Activated T-helper 1 cell treated with anti-CD3 and anti-CD28 coated beads, Interleukin-12 subunit alpha, Interleukin-12 subunit beta, Interleukin-2, Interleukin-4 antibody, amounts not matched to agents 30 ng/mL and 10 ng/mL and 1 ng/mL, durations not matched to agents 14 hours and 24 hours and 36 hours (primary cell): Measurements from ENCODE around the gene C11orf54. TPM values are rescaled to one million over a fixed set of nuclear protein-coding genes. Genes with fewer than 3 reads are reported as not detected.

Experiments used
- DNase-seq: peaks from one replicate; pipeline ENCODE4 v3.0.0; 2021; ENCODE audit warnings: low spot score
- H3K27ac Mint-ChIP-seq: one replicate; pipeline ENCODE4 v1.8.0; 2021; ENCODE audit warnings: mild to moderate bottlenecking, mixed read lengths
- H3K27me3 Mint-ChIP-seq: one replicate; pipeline ENCODE4 v1.8.0; 2022; ENCODE audit warnings: mild to moderate bottlenecking, moderate library complexity, mixed read lengths; ENCODE audit not compliant: insufficient read depth
- H3K36me3 Mint-ChIP-seq: one replicate; pipeline ENCODE4 v1.8.0; 2021; ENCODE audit warnings: low read depth, mixed read lengths
- H3K4me1 Mint-ChIP-seq: one replicate; pipeline ENCODE4 v1.8.0; 2021; ENCODE audit warnings: low read depth, mixed read lengths
- H3K4me3 Mint-ChIP-seq: one replicate; pipeline ENCODE4 v1.8.0; 2021; ENCODE audit warnings: mild to moderate bottlenecking, moderate library complexity, mixed read lengths
- H3K9me3 Mint-ChIP-seq: one replicate; pipeline ENCODE4 v1.8.0; 2021; ENCODE audit warnings: mixed read lengths
- intact Hi-C: fragments of 100-400 bp; cut with micrococcal nuclease; formaldehyde crosslinking; loops from one replicate; pipeline ENCODE4 v1.15.1; 2024
- total RNA-seq: library from RNA; stranded (reverse); gene quantifications from 2 replicates; pipeline ENCODE4 v1.2.3, GENCODE V29; 2022

C11orf54 gene
- total RNA-seq, 1 donor from 2014 or later = 19.3 TPM

DNA sequence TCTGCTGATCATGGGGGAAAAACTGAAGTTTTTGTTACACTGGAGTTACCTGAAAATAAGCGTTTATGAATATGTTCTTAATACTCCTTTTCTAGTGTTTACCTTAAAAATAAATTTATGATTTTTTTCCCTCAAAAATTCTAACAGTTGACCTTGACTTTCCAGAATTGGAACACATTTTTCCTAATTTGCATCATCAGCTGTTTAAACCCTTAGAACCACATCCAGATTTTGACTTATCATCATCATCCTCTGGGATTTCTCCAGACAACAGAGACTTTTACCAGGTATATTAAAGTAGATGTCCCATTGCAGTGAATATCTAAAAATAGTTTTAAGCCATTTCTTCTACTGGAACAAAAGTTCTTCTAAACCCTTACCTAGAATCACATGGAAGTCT, 17.4 kb upstream of the C11orf54 start:
- no peaks in the 10 kb centered on the region for H3K9me3 Mint-ChIP-seq
- peaks cover 33% of the 10 kb centered on the region for H3K4me1 Mint-ChIP-seq
- no peak for DNase-seq
- H3K4me3 Mint-ChIP-seq = no peak overlapping the region
- H3K36me3 Mint-ChIP-seq = peaks cover 40% of the 10 kb centered on the region
- intact Hi-C loops = loop anchor here (10.0 kb wide), 1 partner anchor 489 kb away; no protein-coding TSS in a partner anchor
- H3K27ac Mint-ChIP-seq = no peak overlapping the region
- H3K27me3 Mint-ChIP-seq = no peaks in the 10 kb centered on the region

DNA sequence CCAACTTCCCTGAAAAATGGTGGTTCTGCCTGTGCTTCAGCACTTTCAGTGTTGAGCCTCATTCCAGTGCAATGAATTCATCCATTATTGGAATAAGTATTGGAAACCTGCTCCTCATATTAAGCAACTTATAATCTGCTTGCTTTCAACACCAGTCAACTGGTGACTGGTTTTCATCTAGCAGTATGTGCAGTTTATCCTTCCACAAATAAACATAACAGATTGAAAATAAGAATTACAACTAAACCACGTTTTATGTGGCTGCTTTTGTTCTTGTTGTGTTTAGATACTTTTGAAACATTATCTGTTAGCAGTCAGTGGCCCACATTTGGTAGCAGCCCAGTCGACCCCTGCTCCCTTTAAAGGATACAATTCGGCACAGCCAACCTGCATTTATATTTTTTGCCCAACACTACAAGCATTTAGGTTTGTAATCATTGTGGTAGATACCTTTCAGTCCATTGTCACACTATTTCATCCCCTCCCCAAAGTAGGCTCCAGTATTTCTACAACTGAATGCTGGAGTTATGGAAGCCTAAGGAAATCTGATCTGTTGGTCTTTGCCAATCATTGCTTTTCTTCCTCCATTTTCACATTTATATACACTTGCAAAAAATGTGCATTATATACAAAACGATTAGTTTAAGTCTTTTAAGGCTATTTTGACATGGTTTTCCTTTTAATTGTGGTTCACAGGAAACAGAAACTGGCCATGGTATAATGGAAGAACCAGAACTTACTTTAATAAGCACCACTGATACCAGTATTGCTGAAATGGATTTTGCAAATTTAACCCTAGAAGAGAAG, 13.3 kb upstream of the C11orf54 start:
- H3K36me3 Mint-ChIP-seq = peaks cover 53% of the 10 kb centered on the region
- H3K27me3 Mint-ChIP-seq = no peaks in the 10 kb centered on the region
- no peak for DNase-seq
- intact Hi-C loops = loop anchor here (10.0 kb wide), 1 partner anchor 493 kb away; no protein-coding TSS in a partner anchor
- H3K27ac Mint-ChIP-seq = peak overlapping the region; percentile 25
- H3K9me3 Mint-ChIP-seq = no peaks in the 10 kb centered on the region
- no peak overlapping the region for H3K4me3 Mint-ChIP-seq
- H3K4me1 Mint-ChIP-seq = peaks cover 42% of the 10 kb centered on the region

DNA sequence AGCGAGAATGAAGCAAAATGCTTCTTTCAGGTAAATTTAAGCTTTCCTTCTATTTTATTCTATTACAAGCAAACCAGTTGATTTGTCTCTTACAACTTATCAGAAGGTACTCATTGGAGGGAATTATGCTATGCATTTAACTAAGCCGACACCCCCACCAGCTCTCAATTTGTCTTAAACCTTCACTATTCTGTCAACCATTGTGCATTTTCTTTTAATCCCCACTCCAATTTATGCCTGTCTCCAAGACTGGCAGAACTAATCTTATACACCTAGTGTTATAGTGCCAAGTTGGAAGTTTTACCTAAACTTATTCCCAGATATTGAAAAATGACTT, 12.7 kb upstream of the C11orf54 start:
- H3K4me3 Mint-ChIP-seq = no peak overlapping the region
- peaks cover 48% of the 10 kb centered on the region for H3K4me1 Mint-ChIP-seq
- intact Hi-C loops = loop anchor here (10.0 kb wide), 1 partner anchor 494 kb away; no protein-coding TSS in a partner anchor
- H3K27ac Mint-ChIP-seq = peak overlapping the region; percentile 28
- H3K36me3 Mint-ChIP-seq = peaks cover 58% of the 10 kb centered on the region
- no peaks in the 10 kb centered on the region for H3K27me3 Mint-ChIP-seq
- H3K9me3 Mint-ChIP-seq = no peaks in the 10 kb centered on the region
- no peak for DNase-seq

DNA sequence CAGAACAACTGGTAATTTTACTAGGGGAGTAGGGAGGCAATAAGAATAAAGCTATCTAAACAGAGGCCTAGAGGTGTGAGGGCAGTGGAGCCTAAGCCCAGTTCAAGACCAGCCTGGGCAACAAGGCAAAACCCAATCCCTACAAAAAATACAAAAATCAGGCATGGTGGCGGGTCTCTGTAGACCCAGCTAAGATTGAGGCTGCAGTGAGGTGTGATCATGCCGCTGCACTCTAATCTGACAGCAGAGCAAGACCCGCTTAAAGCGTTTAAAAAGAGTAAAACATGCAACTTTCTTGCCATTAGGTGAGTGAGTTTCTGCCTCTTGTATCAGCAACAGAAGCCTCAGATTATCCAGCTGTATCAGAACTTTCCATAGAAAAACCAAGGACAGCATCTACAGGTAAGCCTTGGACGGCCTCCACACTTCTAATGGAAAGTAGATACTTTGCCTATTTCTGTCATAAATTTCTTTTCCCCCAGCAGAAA, 12.3 kb upstream of the C11orf54 start:
- Mint-ChIP-seq H3K27me3 (no peaks in the 10 kb centered on the region), H3K4me1 (peaks cover 49% of the 10 kb centered on the region), H3K4me3 (no peak overlapping the region), H3K36me3 (peaks cover 61% of the 10 kb centered on the region), H3K9me3 (no peaks in the 10 kb centered on the region), H3K27ac (peak overlapping the region; percentile 28)
- DNase-seq = no peak
- intact Hi-C loops = loop anchor here (10.0 kb wide), 1 partner anchor 494 kb away; no protein-coding TSS in a partner anchor

DNA sequence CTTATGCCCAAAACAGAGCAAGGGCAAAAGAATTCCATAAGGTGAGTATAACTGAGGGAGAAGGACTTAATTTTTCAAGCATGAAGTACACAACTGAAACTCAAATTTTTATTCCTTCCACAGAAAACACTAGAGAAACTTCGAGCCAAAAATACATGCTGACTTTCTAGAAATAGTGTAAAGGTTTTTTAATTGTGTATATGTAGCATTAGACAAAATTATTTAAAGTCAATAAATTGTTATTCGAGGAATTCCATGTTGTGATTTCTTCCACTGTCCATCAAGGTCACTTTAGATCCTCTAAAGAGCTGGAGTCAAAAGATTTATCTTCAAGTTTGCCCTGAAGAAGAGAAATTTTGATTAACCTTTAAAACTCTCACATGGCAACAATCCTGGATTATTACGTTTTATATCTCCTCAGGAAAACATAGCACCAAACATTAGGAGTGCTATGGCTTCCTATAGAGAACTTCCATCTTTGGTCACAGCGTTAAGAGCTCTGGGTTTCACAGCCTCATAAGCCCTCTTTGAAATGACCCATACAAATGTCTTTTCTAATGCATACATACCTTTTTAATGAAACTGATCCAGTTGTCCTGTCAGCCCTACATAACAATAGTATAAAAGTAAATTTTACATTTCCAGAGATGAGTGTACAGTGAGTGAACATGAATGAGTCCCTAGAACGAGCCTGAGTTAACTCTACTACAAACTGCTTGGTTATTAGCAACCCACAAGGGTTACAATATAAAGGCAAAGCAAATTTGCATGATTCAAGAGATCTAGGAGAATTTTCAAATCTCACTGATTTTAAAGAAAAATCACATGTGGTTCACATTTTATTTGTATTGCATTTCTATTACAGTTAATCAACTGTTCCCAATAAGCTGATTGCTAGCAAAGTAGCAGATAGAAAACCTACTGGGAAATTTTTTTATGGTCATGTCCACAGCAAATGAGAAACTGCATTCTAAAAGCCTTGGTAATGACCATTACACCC, 11.1 kb upstream of the C11orf54 start:
- Mint-ChIP-seq H3K4me1 (peaks cover 60% of the 10 kb centered on the region), H3K27ac (no peak overlapping the region), H3K27me3 (no peaks in the 10 kb centered on the region), H3K4me3 (no peak overlapping the region), H3K36me3 (peaks cover 68% of the 10 kb centered on the region), H3K9me3 (no peaks in the 10 kb centered on the region)
- DNase-seq = no peak
- intact Hi-C loops = loop anchor here (1.0 to 5.0 kb wide), 2 partner anchors 8 to 33 kb away; no protein-coding TSS in a partner anchor

DNA sequence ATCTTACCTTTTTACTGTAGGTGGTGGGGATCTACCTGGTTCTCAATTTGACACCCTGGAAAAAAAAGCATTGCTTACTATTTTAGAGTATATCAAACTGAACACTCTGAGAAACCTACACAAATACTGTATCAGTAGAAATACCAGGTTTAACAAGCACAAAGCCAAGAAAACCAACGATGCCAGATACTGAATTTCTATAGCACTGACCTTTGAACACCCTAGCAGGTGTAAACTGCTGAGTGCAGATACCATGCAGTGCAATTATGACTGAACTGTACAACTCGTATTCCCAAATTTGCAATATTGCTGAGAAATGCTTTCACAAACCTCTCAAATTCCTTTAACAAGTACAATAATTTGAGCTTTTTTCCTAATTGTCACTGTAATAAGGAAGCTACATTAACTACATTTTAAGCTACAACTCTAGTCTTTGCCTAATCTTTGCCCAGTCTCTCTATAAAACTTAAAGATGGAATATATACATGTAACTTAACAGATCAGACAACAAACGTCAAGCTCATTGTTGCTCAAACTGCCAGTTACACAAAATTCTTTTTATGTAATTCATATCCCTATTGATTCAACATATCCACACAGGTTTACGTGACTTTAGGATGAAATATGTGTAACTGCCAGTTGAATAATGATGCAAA, 9.1 kb upstream of the C11orf54 start:
- no peak overlapping the region for H3K27ac Mint-ChIP-seq
- no peaks in the 10 kb centered on the region for H3K9me3 Mint-ChIP-seq
- intact Hi-C loops = loop anchor here (5.0 kb wide), 1 partner anchor 35 kb away; no protein-coding TSS in a partner anchor
- DNase-seq = no peak
- H3K4me1 Mint-ChIP-seq = peaks cover 68% of the 10 kb centered on the region
- no peak overlapping the region for H3K4me3 Mint-ChIP-seq
- H3K27me3 Mint-ChIP-seq = no peaks in the 10 kb centered on the region
- H3K36me3 Mint-ChIP-seq = peaks cover 75% of the 10 kb centered on the region

DNA sequence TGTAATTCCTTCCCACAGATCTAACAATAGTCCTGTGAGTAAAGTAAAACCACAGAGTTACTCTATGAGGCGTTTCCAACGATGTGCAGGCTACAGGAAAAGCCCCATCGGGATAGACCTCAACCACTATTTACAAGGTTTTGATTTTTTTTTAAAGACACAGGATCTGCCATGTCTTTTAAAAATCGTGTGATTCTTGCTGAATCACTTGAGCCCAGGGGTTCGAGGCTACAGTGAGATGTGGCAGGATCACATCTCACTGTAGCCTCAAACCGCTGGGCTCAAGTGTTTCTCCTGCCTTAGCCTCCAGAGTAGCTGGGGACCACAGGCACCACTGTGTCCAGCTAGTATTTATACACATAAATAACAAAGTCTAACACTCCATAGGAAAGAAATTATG, 8.0 kb upstream of the C11orf54 start:
- Mint-ChIP-seq H3K4me1 (peaks cover 72% of the 10 kb centered on the region), H3K27ac (no peak overlapping the region), H3K27me3 (no peaks in the 10 kb centered on the region), H3K36me3 (peaks cover 79% of the 10 kb centered on the region), H3K4me3 (no peak overlapping the region), H3K9me3 (no peaks in the 10 kb centered on the region)
- intact Hi-C loops = loop anchor here (5.0 kb wide), 1 partner anchor 36 kb away; no protein-coding TSS in a partner anchor
- no peak for DNase-seq

DNA sequence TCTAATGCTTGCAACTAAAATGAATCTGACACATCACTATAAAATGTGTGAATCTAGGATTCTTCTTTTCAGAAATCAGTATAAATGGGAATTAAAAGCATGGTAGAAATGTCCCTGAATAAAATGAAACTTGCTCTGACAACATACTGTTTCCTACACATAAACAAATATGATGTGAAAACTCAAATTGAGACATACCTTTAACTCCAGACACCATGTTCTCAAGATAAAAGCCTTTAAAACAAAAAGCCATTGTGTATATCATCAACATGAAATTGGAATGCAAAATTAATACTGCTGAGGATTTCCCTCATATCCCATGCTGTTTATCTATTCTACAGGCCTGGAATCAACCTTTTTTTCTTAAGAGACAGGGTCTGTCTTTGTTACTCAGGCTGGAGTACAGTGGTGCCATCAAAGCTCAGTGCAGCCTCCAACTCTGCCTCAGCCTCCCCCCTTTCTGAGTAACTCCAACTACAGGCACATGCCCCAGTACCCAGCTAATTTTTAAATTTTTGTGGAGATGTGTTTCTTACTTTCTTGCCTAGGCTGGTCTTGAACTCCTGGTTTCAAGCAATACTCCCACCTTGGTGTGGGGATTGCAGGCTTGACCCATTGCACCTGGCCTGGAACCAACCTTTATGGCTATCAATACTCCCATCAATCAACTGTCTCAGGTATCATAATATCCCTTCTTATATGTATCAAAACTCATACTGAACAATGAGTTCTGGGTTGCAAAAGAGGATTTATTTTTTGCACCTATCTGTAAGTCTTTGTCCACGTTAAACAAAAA, 6.8 kb upstream of the C11orf54 start:
- intact Hi-C loops = loop anchor here (5.0 kb wide), 1 partner anchor 37 kb away; no protein-coding TSS in a partner anchor
- Mint-ChIP-seq H3K27me3 (no peaks in the 10 kb centered on the region), H3K9me3 (no peaks in the 10 kb centered on the region), H3K4me3 (peak overlapping the region; percentile 59), H3K27ac (no peak overlapping the region), H3K4me1 (peaks cover 79% of the 10 kb centered on the region), H3K36me3 (peaks cover 85% of the 10 kb centered on the region)
- no peak for DNase-seq

DNA sequence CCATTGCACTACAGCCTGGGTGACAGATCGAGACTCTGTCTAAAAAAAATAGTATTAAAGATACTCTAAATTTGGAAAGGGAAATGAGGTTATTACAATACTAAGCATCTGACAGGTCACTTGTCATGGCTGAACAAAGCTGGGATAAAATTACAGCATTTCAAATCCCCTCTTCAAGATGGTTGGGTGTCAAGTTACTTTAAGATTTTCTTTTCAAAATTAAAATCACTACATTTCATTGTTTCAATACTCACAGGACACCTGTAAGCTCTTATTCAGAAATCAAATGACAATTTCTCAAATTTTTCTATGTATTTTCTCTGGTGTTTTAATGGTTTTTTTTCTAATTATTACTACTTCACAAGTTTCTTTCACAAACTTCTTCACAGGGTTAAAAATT, 5.8 kb upstream of the C11orf54 start:
- no peak for DNase-seq
- Mint-ChIP-seq H3K4me3 (peak overlapping the region; percentile 67), H3K27ac (no peak overlapping the region), H3K9me3 (no peaks in the 10 kb centered on the region), H3K27me3 (no peaks in the 10 kb centered on the region), H3K36me3 (peaks cover 84% of the 10 kb centered on the region), H3K4me1 (peaks cover 77% of the 10 kb centered on the region)
- intact Hi-C loops = no loop called here

DNA sequence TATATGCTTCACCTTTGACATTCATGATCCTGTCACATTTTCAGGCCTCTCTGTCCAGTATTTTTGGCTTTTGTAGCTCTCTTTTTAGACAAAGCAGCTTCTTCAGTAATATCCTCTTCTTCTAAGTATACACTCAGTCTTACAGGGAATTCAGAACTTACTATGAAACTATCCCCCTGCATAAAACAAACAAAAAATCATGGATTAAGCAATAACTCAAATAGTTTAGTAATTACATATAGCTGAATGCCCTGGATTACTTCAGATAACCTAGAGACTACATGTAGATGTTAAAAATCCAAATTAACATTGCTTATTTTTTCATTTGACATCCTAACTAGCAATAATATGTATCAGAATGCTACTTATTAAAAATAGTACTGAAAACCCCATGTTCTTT, 5.3 kb upstream of the C11orf54 start:
- H3K27ac Mint-ChIP-seq = peak overlapping the region; percentile 58
- no peak for DNase-seq
- H3K4me1 Mint-ChIP-seq = peaks cover 76% of the 10 kb centered on the region
- H3K27me3 Mint-ChIP-seq = no peaks in the 10 kb centered on the region
- H3K9me3 Mint-ChIP-seq = no peaks in the 10 kb centered on the region
- peak overlapping the region; percentile 67 for H3K4me3 Mint-ChIP-seq
- H3K36me3 Mint-ChIP-seq = peaks cover 89% of the 10 kb centered on the region
- intact Hi-C loops = no loop called here

DNA sequence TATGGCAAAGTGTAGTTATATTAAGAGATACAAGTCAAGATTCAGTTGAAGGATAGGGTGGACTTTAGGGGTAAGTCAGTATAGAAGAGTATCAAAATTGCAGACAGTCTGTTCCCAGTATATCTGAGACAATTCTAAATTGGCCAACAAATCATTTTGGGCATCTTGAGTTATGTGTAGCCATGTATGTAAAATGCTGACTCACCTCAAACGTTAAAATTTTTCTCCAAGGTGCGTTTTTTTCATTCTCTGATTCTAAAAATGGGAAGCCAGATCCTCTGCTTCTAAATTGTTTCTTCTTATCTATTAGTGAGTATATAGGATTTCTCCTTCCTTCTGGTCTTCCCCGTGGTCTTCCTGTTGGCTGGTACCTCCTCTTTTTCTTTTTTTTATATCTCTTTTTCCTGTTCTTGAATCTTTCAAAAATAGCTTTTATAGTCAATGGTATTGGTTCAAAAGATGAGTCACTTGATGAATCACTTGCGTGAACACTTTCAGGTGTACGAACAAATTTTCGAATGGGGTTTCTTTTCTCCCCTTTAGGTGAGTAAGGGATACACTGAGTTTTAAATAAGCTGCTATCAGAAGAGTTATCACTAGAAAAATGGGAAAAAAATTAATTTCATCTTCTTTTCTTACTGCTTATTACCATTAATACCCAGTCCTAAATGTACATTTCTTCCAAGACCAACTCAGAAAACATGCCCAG, 3.4 kb upstream of the C11orf54 start:
- peak overlapping the region; percentile 100 for H3K4me3 Mint-ChIP-seq
- no peaks in the 10 kb centered on the region for H3K9me3 Mint-ChIP-seq
- peaks cover 64% of the 10 kb centered on the region for H3K4me1 Mint-ChIP-seq
- intact Hi-C loops = loop anchor here (1.0 to 2.0 kb wide), 2 partner anchors 8 to 69 kb away; no protein-coding TSS in a partner anchor
- peaks cover 77% of the 10 kb centered on the region for H3K36me3 Mint-ChIP-seq
- peak overlapping the region; percentile 99 for H3K27ac Mint-ChIP-seq
- DNase-seq = no peak
- no peaks in the 10 kb centered on the region for H3K27me3 Mint-ChIP-seq
